GM18861 (cell line): ENCODE measurements around the gene HOXA6.

Experiments used
- ATAC-seq: cut with Tn5 transposase; IDR thresholded peaks from one replicate; pipeline ENCODE4 v1.9.1; 2021; ENCODE audit not compliant: unreplicated experiment

HOXA6 gene

DNA sequence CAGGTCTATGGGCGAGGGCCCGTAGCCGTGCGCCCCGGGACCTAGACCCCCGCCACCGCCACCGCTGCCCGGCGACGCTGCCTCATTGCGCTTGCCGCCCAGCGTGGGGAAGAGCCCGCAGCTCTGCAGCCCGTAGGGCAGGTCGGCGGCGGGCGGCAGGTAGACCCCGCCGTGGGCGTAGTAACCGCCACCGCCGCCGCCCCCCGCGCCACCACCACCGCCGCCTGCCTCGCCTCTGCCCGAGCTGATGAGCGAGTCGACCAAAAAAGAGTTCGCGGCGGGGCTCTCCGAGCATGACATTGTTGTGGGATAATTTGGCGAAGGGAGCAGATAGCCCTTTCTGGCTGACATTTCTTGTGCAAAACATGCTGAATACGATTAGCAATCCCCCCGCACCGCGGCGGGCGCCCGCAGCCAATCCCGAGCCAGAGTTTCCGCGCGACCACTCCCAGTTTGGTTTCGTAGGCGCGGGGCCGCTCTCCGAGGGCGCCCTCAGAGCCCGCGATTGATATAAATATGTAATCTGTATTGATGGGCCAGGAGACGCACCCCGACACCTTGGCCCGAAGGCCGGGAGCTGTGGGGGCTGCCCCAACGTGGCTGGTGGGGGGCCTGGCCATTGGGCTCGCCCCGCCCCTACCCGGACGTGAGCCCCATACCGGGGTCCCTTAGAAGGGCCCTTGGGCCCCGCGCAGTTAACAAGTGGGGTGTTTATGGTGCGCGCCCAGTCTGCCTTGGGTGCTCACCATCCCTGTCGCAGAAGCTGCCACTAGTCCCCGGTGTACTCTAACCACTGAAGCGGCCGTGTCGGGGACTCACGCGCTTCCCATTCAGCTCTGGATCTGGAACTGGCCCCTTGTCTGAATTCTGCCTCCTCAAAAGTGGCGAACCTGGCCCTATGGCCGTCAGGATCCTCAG is 26.6 kb upstream of the HOXA6 start, which contains the start of gene HOXA10:
TSS of gene HOXA10 (minus strand) at position 365 of the 918 bp plus-strand sequence. CDS start at position 351, 14 bp downstream.
- ATAC-seq = no peak

DNA sequence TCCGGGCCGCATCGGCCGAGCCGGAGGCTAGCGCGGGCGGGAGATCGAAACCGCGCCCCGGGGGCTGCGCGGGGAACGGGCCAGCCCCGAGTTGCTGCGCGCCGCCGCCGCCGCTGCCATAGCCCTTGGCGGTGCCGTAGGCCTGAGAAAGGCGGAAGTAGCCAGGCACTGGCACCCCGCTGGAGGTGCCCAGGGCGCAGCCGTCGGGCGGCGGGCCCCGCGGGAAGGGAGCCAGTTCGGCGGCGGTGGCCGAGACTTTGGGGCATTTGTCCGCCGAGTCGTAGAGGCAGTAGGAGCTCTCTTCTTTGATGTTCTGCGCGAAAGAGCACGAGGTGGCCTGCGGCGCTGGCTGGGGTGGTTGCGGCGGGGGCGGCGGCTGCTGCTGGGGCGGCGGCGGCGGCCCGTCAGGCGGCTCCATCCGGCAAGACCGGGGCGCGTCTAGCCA is 26.0 kb upstream of the HOXA6 start:
- ATAC-seq = no peak

DNA sequence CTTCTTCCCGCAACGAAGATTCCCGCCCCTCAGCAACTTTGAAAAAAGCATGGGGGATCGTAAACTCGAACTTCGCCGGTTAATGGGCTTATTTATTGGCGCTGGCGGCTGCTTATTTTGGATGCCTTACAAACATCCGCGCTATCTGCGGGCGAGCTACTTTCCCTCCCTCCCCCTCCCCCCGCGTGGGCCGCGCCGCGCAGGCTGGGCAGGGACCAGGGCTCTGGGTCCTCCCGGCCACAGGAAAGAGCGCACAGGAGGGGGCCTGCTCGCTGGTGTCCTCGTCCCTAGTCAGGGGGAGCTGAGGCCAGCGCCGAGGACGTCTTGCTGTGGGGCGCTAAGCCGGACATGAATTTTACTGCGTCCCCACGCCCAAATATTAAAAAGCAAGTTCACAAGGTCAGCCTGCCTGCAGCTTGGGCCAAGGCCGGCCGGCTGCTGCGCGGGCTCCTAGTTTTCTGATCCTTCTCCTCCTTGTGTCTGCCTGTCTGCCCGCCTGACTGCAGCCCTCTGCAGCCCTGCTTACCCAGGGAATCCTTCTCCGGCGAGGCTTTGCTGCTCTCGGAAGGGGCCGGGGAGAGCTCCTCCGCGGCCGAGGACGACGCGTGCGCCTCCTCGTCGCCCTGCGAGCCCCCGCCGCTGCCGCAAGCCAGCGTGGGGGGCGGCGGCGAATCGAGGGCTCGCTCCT is 25.4 kb upstream of the HOXA6 start:
- no peak for ATAC-seq

DNA sequence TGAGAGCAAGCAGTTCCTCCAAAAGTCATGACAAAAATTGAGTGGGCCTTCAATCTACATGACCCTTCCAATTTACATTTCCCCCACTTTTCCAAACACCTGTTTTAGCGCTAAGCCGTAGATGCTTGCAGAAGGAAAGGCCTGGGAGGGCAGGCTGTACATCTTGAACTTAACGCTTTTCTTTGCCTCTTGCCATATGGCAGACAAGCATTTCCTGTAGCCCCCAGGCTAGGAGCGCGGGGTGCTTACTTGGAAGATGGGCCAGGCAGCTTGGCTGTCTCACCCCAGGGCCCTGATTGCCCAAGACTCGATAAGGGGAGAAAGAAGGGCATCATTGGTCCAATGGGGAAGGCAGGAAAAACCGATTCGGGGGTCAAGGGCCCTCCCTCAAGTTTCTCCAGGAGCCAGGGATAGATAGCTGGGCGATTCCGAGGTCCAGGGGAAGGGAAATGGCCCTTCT is 24.8 kb upstream of the HOXA6 start:
- no peak for ATAC-seq

DNA sequence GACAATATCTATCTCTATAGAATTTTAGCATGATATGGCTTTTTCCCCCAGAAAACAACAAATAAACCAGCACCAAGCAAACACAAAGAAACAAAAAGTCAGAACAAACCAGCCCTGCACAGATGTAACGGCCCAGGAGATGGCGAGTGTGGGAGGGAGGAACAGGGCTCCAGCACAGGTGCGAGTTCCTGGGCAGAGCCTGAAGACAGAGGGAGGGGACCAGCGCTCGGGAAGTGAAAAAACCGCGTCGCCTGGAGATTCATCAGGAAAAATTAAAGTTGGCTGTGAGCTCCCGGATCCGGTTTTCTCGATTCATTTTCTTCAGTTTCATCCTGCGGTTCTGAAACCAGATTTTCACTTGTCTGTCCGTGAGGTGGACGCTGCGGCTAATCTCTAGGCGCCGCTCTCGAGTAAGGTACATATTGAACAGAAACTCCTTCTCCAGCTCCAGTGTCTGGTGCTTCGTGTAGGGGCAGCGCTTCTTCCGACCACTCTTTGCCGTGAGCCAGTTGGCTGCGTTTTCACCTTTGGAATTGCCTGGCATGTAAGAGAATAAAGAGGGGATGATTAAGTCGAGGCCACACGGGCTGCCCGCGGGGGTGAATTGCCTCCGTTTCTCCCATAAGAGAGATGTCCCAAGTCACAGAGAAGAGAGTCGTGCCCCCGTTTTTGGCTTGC is 24.2 kb upstream of the HOXA6 start:
- ATAC-seq = no peak

DNA sequence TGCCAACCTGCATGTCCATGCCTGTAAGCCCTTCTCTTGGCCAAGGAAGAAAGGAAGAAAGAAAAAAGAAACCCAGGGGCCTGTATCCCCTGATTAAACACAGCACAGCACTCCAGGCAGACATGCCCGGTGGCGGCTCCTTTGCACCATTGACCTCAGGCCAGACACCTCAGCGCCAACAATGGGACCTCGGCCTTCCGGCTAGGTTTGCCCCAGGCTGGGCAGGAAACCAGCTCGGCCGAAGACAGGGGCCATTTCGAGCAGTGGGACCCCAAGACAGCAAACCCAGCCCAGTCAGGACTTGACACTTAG is 23.7 kb upstream of the HOXA6 start:
- ATAC-seq = no peak

DNA sequence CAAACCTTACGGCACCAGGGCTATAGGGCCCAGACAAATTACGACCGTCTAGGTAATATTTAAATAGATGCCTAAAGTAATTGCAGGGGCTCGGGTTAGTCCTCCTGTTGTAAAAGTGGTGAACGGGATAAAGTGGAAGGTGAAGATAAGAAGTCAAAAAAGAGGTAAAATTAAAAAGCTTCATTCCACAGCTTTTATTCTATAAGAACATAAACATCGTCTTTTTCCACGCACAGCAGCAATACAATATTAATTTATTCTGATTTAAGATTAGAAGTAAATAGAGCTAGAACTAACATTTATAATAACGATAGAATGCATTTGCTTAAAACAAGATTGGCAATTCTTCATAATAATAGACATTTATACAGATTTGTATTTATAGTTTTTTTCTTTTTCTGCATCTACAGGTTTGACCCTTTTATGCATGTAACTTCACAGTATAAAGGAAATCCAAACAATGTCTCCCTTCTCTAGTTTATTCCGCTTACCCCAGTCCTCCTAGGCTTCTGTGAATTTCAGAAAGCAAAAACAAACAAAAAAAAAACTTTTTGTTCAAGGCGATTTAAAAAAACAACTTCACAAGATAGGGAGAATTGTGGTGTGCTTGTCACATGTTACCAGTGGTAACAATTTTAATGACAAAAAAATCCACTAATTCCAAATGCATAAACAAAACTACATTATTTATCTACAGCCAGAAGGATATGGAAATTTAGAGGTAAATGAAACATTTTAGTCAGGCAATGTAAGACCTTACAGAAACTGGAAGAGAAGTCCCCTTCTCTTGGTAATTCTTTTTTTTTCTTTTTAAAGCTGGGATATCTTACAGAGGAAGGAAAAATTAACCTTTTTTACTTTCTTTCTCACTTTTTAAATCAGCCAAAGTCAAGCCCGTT is 23.1 kb upstream of the HOXA6 start:
- ATAC-seq = no peak

DNA sequence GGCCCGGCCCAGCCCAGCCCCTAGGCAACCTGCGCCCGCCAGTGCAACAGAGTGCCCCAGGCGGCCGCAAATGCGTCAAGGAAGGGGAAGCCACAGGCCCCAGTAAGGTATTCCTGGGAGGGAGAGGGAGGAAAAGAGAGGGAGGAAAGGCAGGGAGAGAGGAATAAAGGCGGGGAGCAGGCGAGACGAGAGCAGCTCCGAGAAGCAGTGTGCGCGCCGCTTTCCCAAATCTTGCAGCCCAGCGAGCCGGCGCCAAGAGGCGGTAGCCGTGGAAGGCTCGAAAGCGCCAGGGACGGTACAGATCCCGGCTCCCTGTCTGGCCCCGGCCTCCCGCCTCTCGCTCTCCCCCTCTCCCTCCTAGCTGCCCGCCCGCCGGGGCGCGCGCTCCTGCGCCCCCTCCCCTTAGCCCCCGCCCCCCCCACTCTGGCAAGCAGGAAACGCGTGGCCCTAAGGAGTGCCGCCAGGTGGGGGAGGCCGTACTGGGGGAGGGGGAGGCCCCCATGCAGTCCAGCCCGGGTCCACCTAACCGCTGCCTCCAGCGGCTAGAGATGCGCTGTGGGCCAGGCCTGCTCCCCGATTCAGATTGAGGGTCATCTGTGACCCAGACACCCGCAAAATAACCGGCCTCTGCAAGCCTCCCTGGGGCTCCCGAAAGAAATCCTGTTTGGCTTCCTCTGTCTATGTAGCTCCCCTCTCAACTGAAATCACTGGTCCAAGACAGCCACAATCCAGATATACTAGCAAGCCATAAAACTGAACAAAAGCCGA is 22.3 kb upstream of the HOXA6 start:
- no peak for ATAC-seq

DNA sequence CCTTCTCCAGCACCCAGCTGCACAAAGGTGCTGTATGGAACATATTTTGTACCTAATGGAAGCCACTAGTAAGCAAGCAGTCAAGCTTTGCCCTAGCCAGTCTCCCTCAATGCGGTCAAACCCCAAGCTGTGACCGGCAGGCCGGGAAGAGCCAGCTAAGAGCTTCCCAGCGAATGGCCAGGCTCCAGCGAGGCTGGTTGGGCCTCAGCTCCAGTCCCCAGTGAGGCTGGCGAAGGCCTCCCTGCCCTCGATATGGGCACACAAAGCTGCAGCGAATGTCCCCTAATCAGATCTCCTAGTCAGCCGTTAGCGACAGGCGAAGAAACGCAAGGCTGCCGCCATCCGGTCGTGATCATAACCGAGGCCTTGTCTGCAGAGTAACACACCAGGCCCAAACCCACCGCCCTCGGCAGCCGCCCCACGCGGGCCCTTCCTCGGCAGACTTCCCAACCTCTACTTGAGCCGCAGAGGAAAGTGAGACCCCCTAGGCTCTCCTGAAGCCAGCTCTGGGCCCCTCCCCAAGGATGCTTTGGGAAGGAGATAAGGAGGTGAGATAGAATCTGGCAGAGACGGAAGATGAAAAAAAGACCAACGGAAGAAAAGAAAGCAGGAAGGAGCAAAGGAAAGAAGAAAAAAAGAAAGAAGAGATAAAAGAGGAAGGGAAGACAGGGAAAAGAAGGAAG is 20.8 kb upstream of the HOXA6 start:
- ATAC-seq = no peak

DNA sequence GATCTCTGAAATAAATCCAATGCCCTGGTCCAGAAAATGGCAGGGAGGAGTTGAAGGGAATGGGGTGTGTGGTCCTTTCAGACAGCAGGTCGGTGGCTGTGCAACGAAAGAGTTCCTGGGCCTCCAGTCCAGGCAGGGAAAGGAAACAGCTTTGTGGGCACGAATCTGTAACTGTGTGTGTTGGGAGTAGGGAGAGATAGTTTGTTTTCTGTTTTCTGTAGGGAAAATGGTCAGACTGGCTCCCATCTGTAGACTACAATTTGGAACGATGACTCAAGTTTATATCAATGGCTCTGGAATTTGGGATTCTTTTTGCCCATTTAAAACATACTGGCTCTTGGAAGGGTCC is 20.3 kb upstream of the HOXA6 start:
- no peak for ATAC-seq

DNA sequence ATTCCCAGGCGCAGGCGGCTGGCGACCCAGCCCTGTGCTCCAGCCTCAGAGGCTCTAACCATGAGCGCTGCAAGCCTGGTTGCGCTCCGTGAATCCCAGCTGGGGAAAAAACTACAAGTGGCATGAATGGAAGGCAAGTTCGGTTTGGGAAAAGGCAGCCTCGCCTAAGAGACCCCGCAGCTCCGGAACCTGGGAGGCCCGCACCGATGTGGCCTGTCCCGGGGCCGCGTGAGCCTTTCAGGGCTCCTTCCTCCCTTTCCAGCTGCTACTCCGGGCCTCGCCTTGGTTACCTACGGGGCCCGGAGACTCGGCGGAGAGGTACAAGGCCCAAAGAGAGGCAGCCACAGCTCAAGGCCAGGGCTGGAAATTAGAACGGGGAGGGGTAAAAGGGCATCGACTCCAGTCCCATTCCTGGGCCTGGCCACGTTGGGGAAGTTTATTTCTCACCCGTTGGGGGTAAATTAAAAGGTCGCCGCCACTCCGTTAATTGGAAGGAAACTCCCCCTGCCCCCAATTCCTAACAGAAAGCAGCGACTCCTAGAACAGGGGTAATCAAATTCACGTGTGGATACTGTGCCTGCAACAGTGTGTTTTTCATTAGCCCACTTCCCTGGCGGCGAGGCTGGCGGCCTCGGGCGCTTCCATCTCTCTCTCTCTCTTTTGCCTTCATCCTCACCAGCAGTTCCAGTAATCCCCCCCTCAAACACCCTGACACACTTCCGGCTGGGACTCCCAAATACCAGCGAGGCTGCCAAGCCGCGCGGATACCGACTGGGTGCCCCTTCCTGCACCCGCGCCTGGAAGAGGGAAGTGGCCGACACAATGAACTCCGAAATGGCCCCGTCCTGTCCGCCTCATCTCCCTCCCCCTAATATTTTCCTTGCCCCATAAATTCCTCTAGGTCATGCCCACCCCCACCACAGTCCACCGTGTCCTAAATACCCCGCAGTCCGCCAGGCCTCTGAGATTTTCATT is 19.2 kb upstream of the HOXA6 start:
- ATAC-seq = no peak

DNA sequence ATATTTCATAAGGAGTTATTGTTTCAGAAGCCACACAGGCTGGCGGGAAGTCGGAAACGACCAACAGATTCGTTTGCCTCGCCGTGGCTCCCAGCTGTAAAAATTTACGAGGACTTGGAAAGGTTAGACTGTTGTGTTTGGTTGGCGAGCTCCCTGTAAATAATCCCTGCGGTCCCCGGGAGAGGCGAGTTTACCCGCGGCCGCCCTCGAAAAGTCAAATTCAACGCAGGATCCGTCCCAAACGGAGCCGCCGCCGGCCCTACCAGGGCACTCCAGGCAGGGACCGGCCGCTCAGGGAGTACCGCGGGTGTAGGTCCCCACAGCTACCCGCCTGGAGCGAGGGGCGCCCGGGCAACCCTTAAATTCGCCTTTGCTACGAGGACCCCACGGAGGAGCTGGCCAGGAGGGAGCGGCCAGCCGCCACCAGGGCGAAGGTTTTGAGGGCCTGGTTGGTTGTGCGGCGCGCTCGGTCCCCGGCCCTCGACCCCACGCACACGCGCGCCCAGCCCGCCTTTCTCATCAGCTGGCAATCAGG is 18.5 kb upstream of the HOXA6 start:
- no peak for ATAC-seq

DNA sequence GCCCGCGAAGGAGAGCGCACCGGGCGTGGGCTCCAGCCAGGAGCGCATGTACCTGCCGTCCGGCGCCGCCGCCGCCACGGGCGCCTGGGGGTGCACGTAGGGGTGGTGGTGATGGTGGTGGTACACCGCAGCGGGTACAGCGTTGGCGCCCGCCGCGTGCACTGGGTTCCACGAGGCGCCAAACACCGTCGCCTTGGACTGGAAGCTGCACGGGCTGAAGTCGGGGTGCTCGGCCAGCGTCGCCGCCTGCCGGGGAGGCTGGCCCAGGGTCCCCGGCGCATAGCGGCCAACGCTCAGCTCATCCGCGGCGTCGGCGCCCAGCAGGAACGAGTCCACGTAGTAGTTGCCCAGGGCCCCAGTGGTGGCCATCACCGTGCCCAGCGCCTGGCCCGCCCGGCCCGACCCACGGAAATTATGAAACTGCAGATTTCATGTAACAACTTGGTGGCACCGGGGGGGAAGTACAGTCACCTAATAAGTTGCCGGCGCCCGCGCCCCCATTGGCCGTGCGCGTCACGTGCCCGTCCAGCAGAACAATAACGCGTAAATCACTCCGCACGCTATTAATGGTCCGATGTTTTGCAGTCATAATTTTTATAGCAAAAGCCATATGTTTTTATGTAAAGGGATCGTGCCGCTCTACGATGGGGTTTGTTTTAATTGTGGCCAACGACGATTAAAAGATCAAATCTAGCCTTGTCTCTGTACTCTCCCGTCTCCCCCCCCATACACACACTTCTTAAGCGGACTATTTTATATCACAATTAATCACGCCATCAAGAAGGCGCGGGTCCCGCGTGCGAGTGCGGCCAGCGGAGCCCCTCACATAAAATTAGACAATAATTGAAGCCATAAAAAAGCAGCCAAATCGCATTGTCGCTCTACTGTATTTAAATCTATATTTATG is 17.8 kb upstream of the HOXA6 start, which contains the start of gene HOXA9:
TSS of gene HOXA9 (minus strand) at position 449 of the 907 bp plus-strand sequence. CDS start at position 369, 80 bp downstream.
- no peak for ATAC-seq

DNA sequence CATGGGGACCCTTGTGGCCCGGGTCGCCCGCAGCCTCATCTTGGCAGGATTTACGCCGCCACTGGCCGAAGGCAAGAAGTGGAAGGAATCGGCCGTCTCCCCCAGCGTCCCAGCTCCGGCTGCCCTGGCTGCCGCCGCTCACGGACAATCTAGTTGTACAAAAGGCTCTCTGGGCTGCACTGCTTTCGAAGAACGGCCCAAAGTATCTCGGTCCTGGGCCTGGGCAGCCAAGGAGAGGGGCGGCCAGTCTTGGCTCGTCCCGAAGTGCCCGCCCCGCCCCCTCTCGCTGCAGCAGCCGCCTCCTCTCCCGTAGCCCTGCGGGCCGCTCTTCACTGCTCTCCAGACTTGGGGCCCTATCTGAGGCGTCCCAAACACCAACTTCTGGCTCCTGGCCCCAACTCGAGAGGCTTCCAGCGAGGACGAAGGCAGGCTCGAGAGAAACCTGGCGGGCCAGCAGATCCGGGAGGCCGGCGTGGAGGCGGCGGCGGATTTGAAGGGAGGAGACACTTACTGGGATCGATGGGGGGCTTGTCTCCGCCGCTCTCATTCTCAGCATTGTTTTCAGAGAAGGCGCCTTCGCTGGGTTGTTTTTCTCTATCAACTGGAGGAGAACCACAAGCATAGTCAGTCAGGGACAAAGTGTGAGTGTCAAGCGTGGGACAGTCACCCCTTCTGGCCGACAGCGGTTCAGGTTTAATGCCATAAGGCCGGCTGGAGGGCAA is 17.0 kb upstream of the HOXA6 start:
- ATAC-seq = no peak

DNA sequence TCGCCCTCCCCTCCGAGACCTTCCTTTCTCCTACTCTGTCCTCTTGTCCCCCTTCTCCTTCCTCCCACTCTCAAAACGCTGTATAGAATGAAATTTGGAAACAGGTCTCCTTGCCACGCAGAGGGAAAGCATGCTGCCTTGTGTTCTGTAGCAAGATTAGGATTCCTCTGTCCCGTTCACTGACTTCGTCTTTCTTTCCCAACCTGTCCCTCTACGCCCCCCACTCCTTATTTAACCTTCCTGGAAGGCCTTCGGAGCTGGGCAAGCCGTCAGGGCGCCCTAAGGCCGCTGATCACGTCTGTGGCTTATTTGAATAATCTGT is 16.4 kb upstream of the HOXA6 start:
- no peak for ATAC-seq

DNA sequence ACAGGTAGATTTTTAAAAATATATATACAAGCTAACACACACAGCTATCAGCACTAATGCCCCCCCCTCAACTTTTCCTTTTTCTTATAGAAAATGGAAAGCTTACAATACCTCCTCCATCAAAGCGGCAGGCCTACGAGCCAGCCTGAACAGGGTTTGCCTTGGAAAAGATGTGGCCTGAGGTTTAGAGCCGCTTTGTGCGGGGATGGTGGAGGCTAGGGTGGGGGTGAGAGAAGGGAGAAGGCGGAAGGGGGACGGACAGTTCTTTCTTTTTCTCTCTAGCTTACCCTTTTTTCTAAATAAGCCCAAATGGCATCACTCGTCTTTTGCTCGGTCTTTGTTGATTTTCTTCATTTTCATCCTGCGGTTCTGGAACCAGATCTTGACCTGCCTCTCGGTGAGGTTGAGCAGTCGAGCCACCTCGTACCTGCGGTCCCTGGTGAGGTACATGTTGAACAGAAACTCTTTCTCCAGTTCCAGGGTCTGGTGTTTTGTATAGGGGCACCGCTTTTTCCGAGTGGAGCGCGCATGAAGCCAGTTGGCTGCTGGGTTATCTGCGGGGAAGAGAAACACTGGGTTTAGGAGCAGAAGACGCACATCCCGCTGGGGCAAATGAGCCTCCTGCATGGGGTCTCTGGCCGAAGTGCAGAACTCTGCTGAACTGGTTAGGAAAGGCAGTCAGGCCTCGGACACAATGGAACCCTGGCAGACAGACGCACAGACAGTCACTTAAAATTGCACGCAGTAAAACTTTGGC is 15.9 kb upstream of the HOXA6 start:
- no peak for ATAC-seq
